HEK293 (cell line): Measurements from ENCODE around the gene PHACTR1.

Experiments used
- CTCF ChIP-seq: fragments of 450-650 bp; formaldehyde crosslinking; IDR thresholded peaks from 2 replicates; pipeline ENCODE4 v1.5.1; 2016; ENCODE audit warnings: missing biosample characterization, missing genetic modification characterization
- SALL2 ChIP-seq: fragments of 450-650 bp; formaldehyde crosslinking; IDR thresholded peaks from 2 replicates; pipeline ENCODE4 v1.5.0; 2017; ENCODE audit warnings: missing biosample characterization, mild to moderate bottlenecking, missing genetic modification characterization, borderline replicate concordance
- YY1 ChIP-seq: fragments of 450-650 bp; formaldehyde crosslinking; IDR thresholded peaks from 2 replicates; pipeline ENCODE4 v1.5.1; 2018; ENCODE audit warnings: missing biosample characterization, missing genetic modification characterization
- ZBTB21 ChIP-seq: fragments of 450-650 bp; formaldehyde crosslinking; IDR thresholded peaks from 2 replicates; pipeline ENCODE4 v1.5.1; 2017; ENCODE audit warnings: missing biosample characterization, missing genetic modification characterization
- ZNF133 ChIP-seq: fragments of 450-650 bp; formaldehyde crosslinking; IDR thresholded peaks from 2 replicates; pipeline ENCODE4 v1.5.1; 2016; ENCODE audit warnings: missing biosample characterization, missing genetic modification characterization
- ZNF626 ChIP-seq: fragments of 450-650 bp; sonication (Bioruptor Pico); formaldehyde crosslinking; IDR thresholded peaks from 2 replicates; pipeline ENCODE4 v1.5.1; 2018; ENCODE audit warnings: missing biosample characterization, missing genetic modification characterization, inconsistent platforms
- ZNF677 ChIP-seq: fragments of 450-650 bp; IDR thresholded peaks from 2 replicates; pipeline ENCODE4 v1.5.0; 2018; ENCODE audit warnings: missing biosample characterization, mild to moderate bottlenecking, missing genetic modification characterization, moderate library complexity

- no peak for TF ChIP-seq CTCF (tag by site-specific recombination)
- TF ChIP-seq SALL2 (tag by site-specific recombination) = no peak
- TF ChIP-seq ZNF677 (tag by site-specific recombination) = no peak
- TF ChIP-seq ZNF626 (tag by site-specific recombination) = no peak
- TF ChIP-seq ZBTB21 (tag by site-specific recombination) = no peak
- TF ChIP-seq ZNF133 (tag by site-specific recombination) = no peak
- TF ChIP-seq YY1 (tag by site-specific recombination) = no peak
Measured at GRCh38 chr6:13272131-13273046, 555.8 kb downstream of the PHACTR1 start.
